ENCODE data around the gene MDM4. TPM values are rescaled to one million over a fixed set of nuclear protein-coding genes. Genes with fewer than 3 reads are reported as not detected.
A peak's percentile ranks its signal among the peaks of the same experiment; 100 is the strongest.

The MDM4 gene
- total and polyA plus RNA-seq, 4 experiments from 2014 or later = 7.7 to 237 (median 120) TPM

DNA sequence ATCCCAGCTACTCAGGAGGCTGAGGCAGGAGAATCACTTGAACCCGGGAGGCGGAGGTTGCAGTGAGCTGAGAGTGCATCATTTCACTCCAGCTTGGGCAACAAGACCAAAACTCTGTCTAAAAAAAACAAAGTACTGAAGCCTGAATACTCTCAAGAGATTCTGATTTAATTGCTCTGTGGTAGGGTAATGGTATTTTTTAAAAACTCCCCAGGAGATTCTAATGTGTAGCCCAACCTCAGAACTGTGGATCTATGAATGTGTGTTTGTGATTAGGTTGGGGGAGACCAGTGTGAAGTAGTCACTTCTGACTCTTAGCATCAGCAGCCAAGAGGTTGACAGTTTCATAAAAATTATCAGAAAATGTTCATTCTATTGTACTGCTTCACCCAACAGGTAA, 43.5 kb upstream of the MDM4 start:
- CTCF ChIA-PET (ENCODE audit: partially characterized antibody) = interaction anchor here (2.1 kb wide), 1 partner anchor 26 kb away, joined by 7 read pairs; no protein-coding TSS in a partner anchor

DNA sequence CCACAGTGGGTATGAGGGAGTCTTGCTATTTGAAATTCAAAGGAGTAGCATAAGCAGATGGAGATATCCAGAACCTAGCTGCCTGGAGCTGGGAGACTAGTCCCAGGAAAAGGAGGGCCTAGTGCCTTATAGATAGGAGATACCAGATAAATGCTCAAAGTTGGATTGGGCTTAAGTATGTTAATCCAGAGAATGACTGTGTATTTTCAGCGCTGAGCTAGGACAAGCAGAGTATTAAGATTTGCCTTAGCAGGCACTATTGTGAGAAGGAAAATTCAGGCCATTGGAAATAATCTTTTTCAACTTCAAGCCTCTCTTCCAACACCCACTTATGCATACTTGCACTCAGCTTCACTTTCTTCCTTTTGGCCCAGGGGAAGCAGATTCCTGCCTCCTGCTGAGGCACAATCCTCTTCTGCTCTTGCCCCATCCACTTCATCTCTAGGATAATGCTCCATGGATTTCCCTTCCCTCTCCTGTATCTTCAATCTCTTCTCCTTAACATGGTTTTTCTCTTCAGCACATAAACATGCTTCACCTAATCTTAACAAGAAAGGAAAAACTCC, 42.7 kb upstream of the MDM4 start:
- peaks cover 24 to 31% of the 10 kb centered on the region in 2 donors for H3K36me3 Mint-ChIP-seq
- POLR2A ChIA-PET (ENCODE audit: partially characterized antibody) = no interaction called here
- no peaks in the 10 kb centered on the region for H3K9me3 ChIP-seq (ENCODE audit: control insufficient read depth in 1 of 2, low read length in 2 of 2)
- no peak overlapping the region for H3K4me3 ChIP-seq (ENCODE audit: low read length in 2 of 2)
- H3K4me1 ChIP-seq (ENCODE audit: insufficient read depth, low read length) = peaks cover 35% of the 10 kb centered on the region
- no peaks in the 10 kb centered on the region for H3K9me3 Mint-ChIP-seq
- H3K4me1 Mint-ChIP-seq = peaks cover 35 to 58% (median 45%) of the 10 kb centered on the region in 4 donors
- no peaks in the 10 kb centered on the region for H3K27me3 Mint-ChIP-seq
- H3K27me3 ChIP-seq (ENCODE audit: insufficient read depth, low read length) = no peaks in the 10 kb centered on the region
- peak overlapping the region; percentile 4 to 65 (median 35) for H3K27ac Mint-ChIP-seq
- no peak for DNase-seq
- intact Hi-C loops (cut with micrococcal nuclease) = no loop called here
- no peak overlapping the region for H3K27ac ChIP-seq (ENCODE audit: low read depth, low read length)
- CTCF ChIA-PET (ENCODE audit: partially characterized antibody) = interaction anchor here (0.8 to 2.1 kb wide), 3 partner anchors 20 to 43 kb away, joined by 3 to 7 read pairs (median 4); no protein-coding TSS in a partner anchor
- H3K4me3 Mint-ChIP-seq = no peak overlapping the region
- peaks cover 11% of the 10 kb centered on the region for H3K36me3 ChIP-seq (ENCODE audit: insufficient read depth, low read length)

More for the DNA sequence above, 43.5 kb upstream of the MDM4 start:
- no peaks in the 10 kb centered on the region for H3K9me3 ChIP-seq (ENCODE audit: control insufficient read depth in 1 of 2, low read length in 2 of 2)
- no peaks in the 10 kb centered on the region for H3K27me3 ChIP-seq (ENCODE audit: insufficient read depth, low read length)
- no peak overlapping the region for H3K4me3 ChIP-seq (ENCODE audit: low read length in 2 of 2)
- peak overlapping the region in 4 of 7 donors; percentile 35 to 77 (median 58) for H3K27ac Mint-ChIP-seq
- no peaks in the 10 kb centered on the region for H3K9me3 Mint-ChIP-seq
- H3K27me3 Mint-ChIP-seq = no peaks in the 10 kb centered on the region
- peaks cover 31 to 38% of the 10 kb centered on the region in 2 donors for H3K36me3 Mint-ChIP-seq
- POLR2A ChIA-PET (ENCODE audit: partially characterized antibody) = no interaction called here
- DNase-seq = no peak
- H3K36me3 ChIP-seq (ENCODE audit: insufficient read depth, low read length) = peaks cover 18% of the 10 kb centered on the region
- H3K4me1 Mint-ChIP-seq = peaks cover 30 to 56% (median 39%) of the 10 kb centered on the region in 4 donors
- no peak overlapping the region for H3K4me3 Mint-ChIP-seq
- H3K27ac ChIP-seq (ENCODE audit: low read depth, low read length) = no peak overlapping the region
- intact Hi-C loops (cut with micrococcal nuclease) = no loop called here
- peaks cover 28% of the 10 kb centered on the region for H3K4me1 ChIP-seq (ENCODE audit: insufficient read depth, low read length)

GRCh38 chr1:204475656-204476432, 40.4 kb upstream of the MDM4 start:
- Mint-ChIP-seq H3K27ac (peak overlapping the region in 6 of 7 donors; percentile 0 to 81 (median 48)), H3K9me3 (no peaks in the 10 kb centered on the region), H3K36me3 (peaks cover 8 to 18% of the 10 kb centered on the region in 2 donors), H3K4me3 (peak overlapping the region in 4 of 8 donors; percentile 2 to 39 (median 12)), H3K27me3 (no peaks in the 10 kb centered on the region), H3K4me1 (peaks cover 53 to 80% (median 66%) of the 10 kb centered on the region in 4 donors)
- no peaks in the 10 kb centered on the region for H3K9me3 ChIP-seq (ENCODE audit: control insufficient read depth in 1 of 2, low read length in 2 of 2)
- intact Hi-C loops (cut with micrococcal nuclease) = no loop called here
- no peaks in the 10 kb centered on the region for H3K27me3 ChIP-seq (ENCODE audit: insufficient read depth, low read length)
- ChIA-PET POLR2A (ENCODE audit: partially characterized antibody) (interaction anchor here (1.2 to 1.3 kb wide), 2 partner anchors 18 to 29 kb away, joined by 3 to 7 read pairs; partner anchors contain the start of gene PIK3C2B), CTCF (ENCODE audit: partially characterized antibody) (interaction anchor here (1.0 to 1.3 kb wide), 4 partner anchors 18 to 44 kb away, joined by 4 read pairs; partner anchors contain the start of gene PIK3C2B)
- no peak overlapping the region for H3K27ac ChIP-seq (ENCODE audit: low read depth, low read length)
- H3K36me3 ChIP-seq (ENCODE audit: insufficient read depth, low read length) = no peaks in the 10 kb centered on the region
- peaks cover 58% of the 10 kb centered on the region for H3K4me1 ChIP-seq (ENCODE audit: insufficient read depth, low read length)
- H3K4me3 ChIP-seq (ENCODE audit: low read length in 2 of 2) = no peak overlapping the region
- DNase-seq = no peak

DNA sequence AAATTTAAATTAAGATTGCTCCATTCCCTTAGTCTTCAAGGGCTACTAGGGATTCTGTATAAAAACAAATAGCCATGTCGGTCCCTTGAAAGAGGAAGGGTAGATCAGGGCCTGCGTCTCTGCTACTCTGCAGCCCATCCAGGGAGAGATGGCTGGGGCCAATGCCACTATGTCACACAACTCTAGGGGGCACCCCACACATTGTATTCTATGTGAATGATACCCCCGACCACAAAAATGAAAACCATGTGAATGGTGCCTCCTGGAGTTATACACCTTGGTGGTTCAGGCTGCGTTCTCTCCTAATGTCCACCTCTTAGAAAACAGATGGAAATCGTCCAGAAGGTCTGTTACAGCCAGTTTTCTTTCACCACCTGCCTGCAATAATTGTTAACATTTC, 39.6 kb upstream of the MDM4 start:
- intact Hi-C loops (cut with micrococcal nuclease) = no loop called here
- no peaks in the 10 kb centered on the region for H3K36me3 ChIP-seq (ENCODE audit: insufficient read depth, low read length)
- H3K4me3 ChIP-seq (ENCODE audit: low read length in 2 of 2) = no peak overlapping the region
- no peaks in the 10 kb centered on the region for H3K27me3 ChIP-seq (ENCODE audit: insufficient read depth, low read length)
- Mint-ChIP-seq H3K27me3 (no peaks in the 10 kb centered on the region), H3K4me3 (no peak overlapping the region), H3K27ac (peak overlapping the region in 3 of 7 donors; percentile 49 to 85 (median 68)), H3K36me3 (peaks cover 8 to 18% of the 10 kb centered on the region in 2 donors), H3K9me3 (no peaks in the 10 kb centered on the region), H3K4me1 (peaks cover 55 to 85% (median 70%) of the 10 kb centered on the region in 4 donors)
- H3K9me3 ChIP-seq (ENCODE audit: control insufficient read depth in 1 of 2, low read length in 2 of 2) = no peaks in the 10 kb centered on the region
- no peak overlapping the region for H3K27ac ChIP-seq (ENCODE audit: low read depth, low read length)
- CTCF ChIA-PET (ENCODE audit: partially characterized antibody) = interaction anchor here (1.3 to 1.5 kb wide), 2 partner anchors 26 to 30 kb away, joined by 4 to 5 read pairs; no protein-coding TSS in a partner anchor
- DNase-seq = no peak
- H3K4me1 ChIP-seq (ENCODE audit: insufficient read depth, low read length) = peaks cover 62% of the 10 kb centered on the region
- POLR2A ChIA-PET (ENCODE audit: partially characterized antibody) = interaction anchor here (1.3 to 1.4 kb wide), 2 partner anchors 10 to 30 kb away, joined by 3 to 4 read pairs; no protein-coding TSS in a partner anchor

GRCh38 chr1:204477036-204477740, 39.0 kb upstream of the MDM4 start:
- peak overlapping the region; percentile 19 to 90 (median 52) for H3K27ac Mint-ChIP-seq
- H3K4me1 Mint-ChIP-seq = peaks cover 56 to 89% (median 71%) of the 10 kb centered on the region in 4 donors
- H3K36me3 Mint-ChIP-seq = peaks cover 8 to 18% of the 10 kb centered on the region in 2 donors
- ChIA-PET CTCF (ENCODE audit: partially characterized antibody) (interaction anchor here (1.3 to 3.7 kb wide), 4 partner anchors 26 to 114 kb away, joined by 3 to 24 read pairs (median 6); no protein-coding TSS in a partner anchor), POLR2A (ENCODE audit: partially characterized antibody) (interaction anchor here (1.3 to 6.6 kb wide), 3 partner anchors 10 to 31 kb away, joined by 3 to 40 read pairs (median 4); partner anchors contain the start of gene PIK3C2B)
- intact Hi-C loops (cut with micrococcal nuclease) = no loop called here
- Histone ChIP-seq H3K9me3 (ENCODE audit: control insufficient read depth in 1 of 2, low read length in 2 of 2) (no peaks in the 10 kb centered on the region), H3K27me3 (ENCODE audit: insufficient read depth, low read length) (no peaks in the 10 kb centered on the region), H3K27ac (ENCODE audit: low read depth, low read length) (no peak overlapping the region), H3K4me3 (ENCODE audit: low read length in 2 of 2) (no peak overlapping the region), H3K36me3 (ENCODE audit: insufficient read depth, low read length) (no peaks in the 10 kb centered on the region), H3K4me1 (ENCODE audit: insufficient read depth, low read length) (peaks cover 64% of the 10 kb centered on the region)
- H3K9me3 Mint-ChIP-seq = no peaks in the 10 kb centered on the region
- H3K4me3 Mint-ChIP-seq = peak overlapping the region in 2 of 8 donors; percentile 20 to 33
- no peaks in the 10 kb centered on the region for H3K27me3 Mint-ChIP-seq
- no peak for DNase-seq

DNA sequence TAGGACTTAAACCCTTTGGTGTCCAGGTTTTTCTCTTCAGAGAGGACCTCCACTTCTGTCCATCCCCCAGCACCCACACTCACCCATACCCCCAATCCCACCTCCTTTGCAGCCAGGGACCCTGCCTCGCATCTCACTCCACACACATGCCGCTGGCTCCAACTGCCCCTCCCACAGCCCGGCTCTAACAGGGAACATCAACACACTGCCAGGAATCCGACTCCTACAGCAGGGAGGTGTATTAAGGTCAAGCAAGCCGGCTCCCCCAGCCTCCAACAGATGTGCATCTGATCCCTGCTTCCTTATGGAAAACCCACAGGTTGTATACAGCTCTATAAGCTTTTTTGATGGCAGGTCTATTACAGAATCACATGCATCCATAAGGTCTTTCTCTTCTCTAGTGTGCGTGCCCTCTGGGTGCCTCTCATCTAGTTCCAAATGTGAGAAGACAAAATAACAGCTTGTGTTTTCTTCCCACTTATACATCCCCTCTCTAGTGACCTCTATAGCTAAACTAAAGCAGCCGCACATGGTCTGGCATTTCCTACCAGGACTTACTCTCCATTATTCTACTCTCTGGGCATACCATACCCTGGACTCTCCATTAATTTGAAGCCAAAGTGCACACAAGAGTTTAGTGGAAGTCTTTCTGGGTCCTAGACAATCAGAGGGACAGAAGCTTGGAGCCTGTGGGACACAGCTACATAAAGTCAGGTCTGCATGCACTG, 37.9 kb upstream of the MDM4 start:
- H3K4me3 ChIP-seq (ENCODE audit: low read length in 2 of 2) = no peak overlapping the region
- H3K36me3 ChIP-seq (ENCODE audit: insufficient read depth, low read length) = no peaks in the 10 kb centered on the region
- no peak for DNase-seq
- no peaks in the 10 kb centered on the region for H3K27me3 ChIP-seq (ENCODE audit: insufficient read depth, low read length)
- peaks cover 64% of the 10 kb centered on the region for H3K4me1 ChIP-seq (ENCODE audit: insufficient read depth, low read length)
- H3K27ac ChIP-seq (ENCODE audit: low read depth, low read length) = no peak overlapping the region
- ChIA-PET CTCF (ENCODE audit: partially characterized antibody) (interaction anchor here (0.7 to 3.7 kb wide), 9 partner anchors 13 to 283 kb away, joined by 3 to 24 read pairs (median 4); no protein-coding TSS in a partner anchor), POLR2A (ENCODE audit: partially characterized antibody) (interaction anchor here (1.4 to 6.6 kb wide), 2 partner anchors 11 to 15 kb away, joined by 4 to 40 read pairs; partner anchors contain the start of gene PIK3C2B)
- Mint-ChIP-seq H3K4me3 (peak overlapping the region in 2 of 8 donors; percentile 43 to 57), H3K9me3 (no peaks in the 10 kb centered on the region), H3K27me3 (no peaks in the 10 kb centered on the region), H3K27ac (peak overlapping the region in 5 of 7 donors; percentile 22 to 79 (median 51)), H3K4me1 (peaks cover 58 to 90% (median 69%) of the 10 kb centered on the region in 4 donors), H3K36me3 (peaks cover 8 to 16% of the 10 kb centered on the region in 2 donors)
- no peaks in the 10 kb centered on the region for H3K9me3 ChIP-seq (ENCODE audit: control insufficient read depth in 1 of 2, low read length in 2 of 2)
- intact Hi-C loops (cut with micrococcal nuclease) = no loop called here
